Measurements from ENCODE around the gene PHLDA2.

PHLDA2 gene

GRCh38 chr11:2881076-2881980 lies 47.9 kb downstream of the PHLDA2 start:
- Histone ChIP-seq H3K9ac (ENCODE audit: low read depth, low read length, poor library complexity) (no peak overlapping the region), H3K4me3 (ENCODE audit: low read length in 2 of 2) (no peak overlapping the region)
- no CpG with 5 or more reads among the region's 19 CpGs for WGBS, 2 donors (ENCODE audit: extremely low coverage in 2 of 2, insufficient read length in 2 of 2, insufficient replicate concordance in 1 of 2)

GRCh38 chr11:2880646-2881045 lies 48.6 kb downstream of the PHLDA2 start:
- H2BK12ac ChIP-seq (ENCODE audit: low read length), result no peak overlapping the region
- peak overlapping the region; percentile 63 for H3K9ac ChIP-seq (ENCODE audit: low read depth, low read length, poor library complexity)
- peaks cover 0 to 5% of the 10 kb centered on the region in 2 donors for H3K9me3 ChIP-seq (replicated peaks in 1 of 2; ENCODE audit: control insufficient read depth in 2 of 2, insufficient read depth in 1 of 2, low read depth in 1 of 2, low read length in 2 of 2)
- peaks cover 7% of the 10 kb centered on the region for H3K79me1 ChIP-seq (ENCODE audit: low read depth, low read length)
- peak overlapping the region; percentile 87 for H2BK15ac ChIP-seq (ENCODE audit: low read length)
- peaks cover 9 to 10% of the 10 kb centered on the region in 2 donors for H3K4me1 ChIP-seq (ENCODE audit: control insufficient read depth in 2 of 2, insufficient read depth in 1 of 2, low read depth in 1 of 2, low read length in 2 of 2)
- H3K4me2 ChIP-seq (ENCODE audit: insufficient read depth, low read length, poor library complexity, severe bottlenecking), result no peak overlapping the region
- H3K4me3 ChIP-seq (ENCODE audit: low read length in 2 of 2), result no peak overlapping the region
- no peak overlapping the region for H2AFZ ChIP-seq (ENCODE audit: low read length)
- no peak overlapping the region for H3K27ac ChIP-seq (replicated peaks; ENCODE audit: low read length)
- no peak overlapping the region for H3K4ac ChIP-seq (ENCODE audit: low read length)
- peak overlapping the region; percentile 68 for H3K23ac ChIP-seq (ENCODE audit: low read depth, low read length, poor library complexity)
- peaks cover 0 to 45% (median 2%) of the 10 kb centered on the region in 3 experiments for H3K27me3 ChIP-seq (ENCODE audit: control insufficient read depth in 3 of 3, insufficient read depth in 3 of 3, low read depth in 1 of 3, low read length in 3 of 3)
- no peak for DNase-seq (ENCODE audit: low spot score)
- no peak overlapping the region for H2BK5ac ChIP-seq (ENCODE audit: low read length)
- H4K91ac ChIP-seq (ENCODE audit: low read depth, low read length, poor library complexity), result no peak overlapping the region
- H4K8ac ChIP-seq (ENCODE audit: low read depth, low read length), result no peak overlapping the region
- H2BK120ac ChIP-seq (ENCODE audit: low read depth, low read length), result no peak overlapping the region
- no peak overlapping the region for H2AK5ac ChIP-seq (ENCODE audit: low read depth, low read length)
- H3K18ac ChIP-seq (ENCODE audit: low read length), result peak overlapping the region; percentile 45
- peaks cover 0 to 7% of the 10 kb centered on the region in 2 donors for H3K36me3 ChIP-seq (replicated peaks in 1 of 2; ENCODE audit: control insufficient read depth in 2 of 2, insufficient read depth in 2 of 2, low read length in 2 of 2)
- no CpG with 5 or more reads among the region's 7 CpGs for WGBS, 2 donors (ENCODE audit: extremely low coverage in 2 of 2, insufficient read length in 2 of 2, insufficient replicate concordance in 1 of 2)
- H3K14ac ChIP-seq (ENCODE audit: low read length), result no peak overlapping the region

More at GRCh38 chr11:2881076-2881980, 47.9 kb downstream of the PHLDA2 start:
- Histone ChIP-seq H3K23ac (ENCODE audit: low read depth, low read length, poor library complexity) (peak overlapping the region; percentile 68), H2BK120ac (ENCODE audit: low read depth, low read length) (no peak overlapping the region), H2BK5ac (ENCODE audit: low read length) (no peak overlapping the region), H2BK15ac (ENCODE audit: low read length) (no peak overlapping the region), H2AK5ac (ENCODE audit: low read depth, low read length) (peak overlapping the region; percentile 4), H3K79me1 (ENCODE audit: low read depth, low read length) (peaks cover 7% of the 10 kb centered on the region), H2BK12ac (ENCODE audit: low read length) (no peak overlapping the region), H3K4me1 (ENCODE audit: control insufficient read depth in 2 of 2, insufficient read depth in 1 of 2, low read depth in 1 of 2, low read length in 2 of 2) (peaks cover 11 to 12% of the 10 kb centered on the region in 2 donors), H3K18ac (ENCODE audit: low read length) (no peak overlapping the region), H2AFZ (ENCODE audit: low read length) (no peak overlapping the region), H4K8ac (ENCODE audit: low read depth, low read length) (no peak overlapping the region), H3K4me2 (ENCODE audit: insufficient read depth, low read length, poor library complexity, severe bottlenecking) (no peak overlapping the region), H3K4ac (ENCODE audit: low read length) (no peak overlapping the region), H4K91ac (ENCODE audit: low read depth, low read length, poor library complexity) (no peak overlapping the region), H3K36me3 (replicated peaks in 1 of 2; ENCODE audit: control insufficient read depth in 2 of 2, insufficient read depth in 2 of 2, low read length in 2 of 2) (peaks cover 0 to 7% of the 10 kb centered on the region in 2 donors), H3K27ac (replicated peaks; ENCODE audit: low read length) (no peak overlapping the region), H3K27me3 (ENCODE audit: control insufficient read depth in 3 of 3, insufficient read depth in 3 of 3, low read depth in 1 of 3, low read length in 3 of 3) (peaks cover 0 to 45% (median 2%) of the 10 kb centered on the region in 3 experiments), H3K9me3 (replicated peaks in 1 of 2; ENCODE audit: control insufficient read depth in 2 of 2, insufficient read depth in 1 of 2, low read depth in 1 of 2, low read length in 2 of 2) (peaks cover 0 to 5% of the 10 kb centered on the region in 2 donors), H3K14ac (ENCODE audit: low read length) (peak overlapping the region; percentile 14)
- no peak for DNase-seq (ENCODE audit: low spot score)

GRCh38 chr11:2878782-2879181 lies 50.4 kb downstream of the PHLDA2 start:
- Histone ChIP-seq H3K18ac (ENCODE audit: low read length) (no peak overlapping the region), H3K9ac (ENCODE audit: low read depth, low read length, poor library complexity) (no peak overlapping the region), H2BK5ac (ENCODE audit: low read length) (no peak overlapping the region), H3K79me1 (ENCODE audit: low read depth, low read length) (no peaks in the 10 kb centered on the region), H4K91ac (ENCODE audit: low read depth, low read length, poor library complexity) (no peak overlapping the region), H4K8ac (ENCODE audit: low read depth, low read length) (no peak overlapping the region), H3K14ac (ENCODE audit: low read length) (no peak overlapping the region), H3K4ac (ENCODE audit: low read length) (no peak overlapping the region), H3K9me3 (replicated peaks in 1 of 2; ENCODE audit: control insufficient read depth in 2 of 2, insufficient read depth in 1 of 2, low read depth in 1 of 2, low read length in 2 of 2) (peaks cover 9 to 13% of the 10 kb centered on the region in 2 donors), H3K4me3 (ENCODE audit: low read length in 2 of 2) (no peak overlapping the region), H3K4me1 (ENCODE audit: control insufficient read depth in 2 of 2, insufficient read depth in 1 of 2, low read depth in 1 of 2, low read length in 2 of 2) (peaks cover 9 to 10% of the 10 kb centered on the region in 2 donors), H2AK5ac (ENCODE audit: low read depth, low read length) (no peak overlapping the region), H3K4me2 (ENCODE audit: insufficient read depth, low read length, poor library complexity, severe bottlenecking) (no peak overlapping the region), H3K23ac (ENCODE audit: low read depth, low read length, poor library complexity) (no peak overlapping the region), H3K27me3 (ENCODE audit: control insufficient read depth in 3 of 3, insufficient read depth in 3 of 3, low read depth in 1 of 3, low read length in 3 of 3) (peaks cover 0 to 37% (median 2%) of the 10 kb centered on the region in 3 experiments), H2AFZ (ENCODE audit: low read length) (no peak overlapping the region), H2BK12ac (ENCODE audit: low read length) (no peak overlapping the region), H2BK15ac (ENCODE audit: low read length) (no peak overlapping the region), H3K27ac (replicated peaks; ENCODE audit: low read length) (no peak overlapping the region), H3K36me3 (replicated peaks in 1 of 2; ENCODE audit: control insufficient read depth in 2 of 2, insufficient read depth in 2 of 2, low read length in 2 of 2) (peaks cover 1 to 7% of the 10 kb centered on the region in 2 donors), H2BK120ac (ENCODE audit: low read depth, low read length) (no peak overlapping the region)
- no CpG with 5 or more reads among the region's 8 CpGs for WGBS, 2 donors (ENCODE audit: extremely low coverage in 2 of 2, insufficient read length in 2 of 2, insufficient replicate concordance in 1 of 2)
- DNase-seq (ENCODE audit: low spot score), result no peak
